Stimulated activated CD4-positive, alpha-beta T cell treated with anti-CD3 and anti-CD28 coated beads, Interleukin-1b, Interleukin-23, amount 100 ng/mL, for 1 hour (primary cell): ENCODE data around the gene LPO.

Experiments
- DNase-seq, 2 donors: peaks; one replicate each; pipeline ENCODE4 v3.0.0-alpha.2; 2020; ENCODE audit warnings: low read depth in 2 of 2

Gene LPO

GRCh38 chr17:58238147-58238634 is at the start of gene LPO:
Gene LPO (plus strand): TSS chr17:58238584. CDS start chr17:58242980, 4,396 bp downstream.
- no peak for DNase-seq

- DNase-seq, result no peak
These were observed 48.8 kb upstream of the LPO start for GRCh38 chr17:58189436-58190146.

- no peak for DNase-seq
These were observed 47.0 kb upstream of the LPO start for GRCh38 chr17:58191241-58191896.

- DNase-seq, result no peak
These were observed 45.8 kb upstream of the LPO start, which contains the start of gene EPX for GRCh38 chr17:58192612-58193011. Gene EPX (plus strand): TSS chr17:58192726. CDS start chr17:58192847, 121 bp downstream.

GRCh38 chr17:58193641-58194255 is 44.6 kb upstream of the LPO start:
- DNase-seq, result no peak

GRCh38 chr17:58195518-58196123 is 42.8 kb upstream of the LPO start:
- DNase-seq, result no peak

- DNase-seq, result no peak
These were observed 41.8 kb upstream of the LPO start for GRCh38 chr17:58196610-58197009.

- DNase-seq, result peak in 1 of 2 donors; percentile 28
These were observed 38.3 kb upstream of the LPO start for GRCh38 chr17:58200024-58200633.

- no peak for DNase-seq
These were observed 35.5 kb upstream of the LPO start for GRCh38 chr17:58202859-58203258.

- DNase-seq, result no peak
These were observed 33.6 kb upstream of the LPO start for GRCh38 chr17:58204796-58205195.

GRCh38 chr17:58205936-58206335 is 32.4 kb upstream of the LPO start:
- DNase-seq, result no peak

- no peak for DNase-seq
These were observed 30.9 kb upstream of the LPO start for GRCh38 chr17:58207451-58207850.

GRCh38 chr17:58208344-58208743 is 30.0 kb upstream of the LPO start:
- DNase-seq, result no peak

- no peak for DNase-seq
These were observed 27.5 kb upstream of the LPO start for GRCh38 chr17:58210922-58211321.

GRCh38 chr17:58215685-58216084 is 22.7 kb upstream of the LPO start:
- no peak for DNase-seq

- no peak for DNase-seq
These were observed 20.6 kb upstream of the LPO start for GRCh38 chr17:58217766-58218165.

GRCh38 chr17:58219007-58219788 is 19.2 kb upstream of the LPO start, which contains the start of gene MKS1:
Gene MKS1 (minus strand): TSS chr17:58219255. CDS start chr17:58219230, 25 bp downstream.
- peak; percentile 88 to 89 for DNase-seq

GRCh38 chr17:58219789-58220183 is 18.6 kb upstream of the LPO start:
- no peak for DNase-seq

GRCh38 chr17:58224315-58224714 is 14.1 kb upstream of the LPO start:
- DNase-seq, result no peak

- DNase-seq, result no peak
These were observed 10.7 kb upstream of the LPO start for GRCh38 chr17:58227733-58228132.

GRCh38 chr17:58228679-58229078 is 9.7 kb upstream of the LPO start:
- no peak for DNase-seq
